ENCODE measurements around the gene UNC119B.
A peak's percentile ranks its signal among the peaks of the same experiment; 100 is the strongest.

UNC119B gene

GRCh38 chr12:120749256-120749655, 39.0 kb downstream of the UNC119B start:
- H3K27me3 ChIP-seq (ENCODE audit: control insufficient read depth in 1 of 2, insufficient read depth in 2 of 2, low read length in 2 of 2) = no peaks in the 10 kb centered on the region
- no peak overlapping the region for H3K27ac ChIP-seq (ENCODE audit: low read depth, low read length)
- no peaks in the 10 kb centered on the region for H3K4me1 ChIP-seq (ENCODE audit: insufficient read depth, low read length)
- H3K4me3 ChIP-seq (ENCODE audit: low read depth in 1 of 2, low read length in 2 of 2) = no peak overlapping the region
- H3K9ac ChIP-seq (ENCODE audit: low read length) = no peak overlapping the region
- H3K9me3 ChIP-seq (ENCODE audit: low read length) = no peaks in the 10 kb centered on the region
- no peaks in the 10 kb centered on the region for H3K36me3 ChIP-seq (ENCODE audit: insufficient read depth, low read length)

- Histone ChIP-seq H3K36me3 (ENCODE audit: insufficient read depth, low read length) (no peaks in the 10 kb centered on the region), H3K27ac (ENCODE audit: low read depth, low read length) (no peak overlapping the region), H3K4me1 (ENCODE audit: insufficient read depth, low read length) (no peaks in the 10 kb centered on the region), H3K4me3 (ENCODE audit: low read depth in 1 of 2, low read length in 2 of 2) (no peak overlapping the region), H3K9ac (ENCODE audit: low read length) (no peak overlapping the region), H3K9me3 (ENCODE audit: low read length) (no peaks in the 10 kb centered on the region), H3K27me3 (ENCODE audit: control insufficient read depth in 1 of 2, insufficient read depth in 2 of 2, low read length in 2 of 2) (no peaks in the 10 kb centered on the region)
Observed at GRCh38 chr12:120750806-120751205, 40.5 kb downstream of the UNC119B start.

GRCh38 chr12:120751389-120751788, 41.1 kb downstream of the UNC119B start:
- H3K27me3 ChIP-seq (ENCODE audit: control insufficient read depth in 1 of 2, insufficient read depth in 2 of 2, low read length in 2 of 2) = no peaks in the 10 kb centered on the region
- H3K9ac ChIP-seq (ENCODE audit: low read length) = no peak overlapping the region
- no peak overlapping the region for H3K4me3 ChIP-seq (ENCODE audit: low read depth in 1 of 2, low read length in 2 of 2)
- no peaks in the 10 kb centered on the region for H3K36me3 ChIP-seq (ENCODE audit: insufficient read depth, low read length)
- H3K4me1 ChIP-seq (ENCODE audit: insufficient read depth, low read length) = no peaks in the 10 kb centered on the region
- no peak overlapping the region for H3K27ac ChIP-seq (ENCODE audit: low read depth, low read length)
- H3K9me3 ChIP-seq (ENCODE audit: low read length) = no peaks in the 10 kb centered on the region

- Histone ChIP-seq H3K36me3 (ENCODE audit: insufficient read depth, low read length) (peaks cover 1% of the 10 kb centered on the region), H3K27me3 (ENCODE audit: control insufficient read depth in 1 of 2, insufficient read depth in 2 of 2, low read length in 2 of 2) (no peaks in the 10 kb centered on the region), H3K9ac (ENCODE audit: low read length) (no peak overlapping the region), H3K4me3 (ENCODE audit: low read depth in 1 of 2, low read length in 2 of 2) (no peak overlapping the region), H3K4me1 (ENCODE audit: insufficient read depth, low read length) (no peaks in the 10 kb centered on the region), H3K9me3 (ENCODE audit: low read length) (no peaks in the 10 kb centered on the region), H3K27ac (ENCODE audit: low read depth, low read length) (no peak overlapping the region)
Observed at GRCh38 chr12:120754792-120755191, 44.5 kb downstream of the UNC119B start.

GRCh38 chr12:120755269-120755668, 45.0 kb downstream of the UNC119B start:
- Histone ChIP-seq H3K4me3 (ENCODE audit: low read depth in 1 of 2, low read length in 2 of 2) (no peak overlapping the region), H3K9ac (ENCODE audit: low read length) (no peak overlapping the region), H3K4me1 (ENCODE audit: insufficient read depth, low read length) (no peaks in the 10 kb centered on the region), H3K36me3 (ENCODE audit: insufficient read depth, low read length) (peaks cover 6% of the 10 kb centered on the region), H3K9me3 (ENCODE audit: low read length) (no peaks in the 10 kb centered on the region), H3K27me3 (ENCODE audit: control insufficient read depth in 1 of 2, insufficient read depth in 2 of 2, low read length in 2 of 2) (no peaks in the 10 kb centered on the region), H3K27ac (ENCODE audit: low read depth, low read length) (no peak overlapping the region)

GRCh38 chr12:120757226-120757742, 47.0 kb downstream of the UNC119B start:
- H3K9me3 ChIP-seq (ENCODE audit: low read length) = no peaks in the 10 kb centered on the region
- peaks cover 17% of the 10 kb centered on the region for H3K4me1 ChIP-seq (ENCODE audit: insufficient read depth, low read length)
- no peak overlapping the region for H3K4me3 ChIP-seq (ENCODE audit: low read depth in 1 of 2, low read length in 2 of 2)
- no peak overlapping the region for H3K27ac ChIP-seq (ENCODE audit: low read depth, low read length)
- H3K36me3 ChIP-seq (ENCODE audit: insufficient read depth, low read length) = peaks cover 12% of the 10 kb centered on the region
- H3K9ac ChIP-seq (ENCODE audit: low read length) = no peak overlapping the region
- no peaks in the 10 kb centered on the region for H3K27me3 ChIP-seq (ENCODE audit: control insufficient read depth in 1 of 2, insufficient read depth in 2 of 2, low read length in 2 of 2)

GRCh38 chr12:120757949-120758348, 47.7 kb downstream of the UNC119B start:
- Histone ChIP-seq H3K9me3 (ENCODE audit: low read length) (no peaks in the 10 kb centered on the region), H3K27ac (ENCODE audit: low read depth, low read length) (no peak overlapping the region), H3K36me3 (ENCODE audit: insufficient read depth, low read length) (peaks cover 14% of the 10 kb centered on the region), H3K27me3 (ENCODE audit: control insufficient read depth in 1 of 2, insufficient read depth in 2 of 2, low read length in 2 of 2) (no peaks in the 10 kb centered on the region), H3K4me3 (ENCODE audit: low read depth in 1 of 2, low read length in 2 of 2) (no peak overlapping the region), H3K4me1 (ENCODE audit: insufficient read depth, low read length) (peaks cover 19% of the 10 kb centered on the region), H3K9ac (ENCODE audit: low read length) (no peak overlapping the region)

- Histone ChIP-seq H3K4me3 (ENCODE audit: low read depth in 1 of 2, low read length in 2 of 2) (no peak overlapping the region), H3K9me3 (ENCODE audit: low read length) (no peaks in the 10 kb centered on the region), H3K27me3 (ENCODE audit: control insufficient read depth in 1 of 2, insufficient read depth in 2 of 2, low read length in 2 of 2) (no peaks in the 10 kb centered on the region), H3K9ac (ENCODE audit: low read length) (no peak overlapping the region), H3K36me3 (ENCODE audit: insufficient read depth, low read length) (peaks cover 21% of the 10 kb centered on the region), H3K4me1 (ENCODE audit: insufficient read depth, low read length) (peaks cover 19% of the 10 kb centered on the region), H3K27ac (ENCODE audit: low read depth, low read length) (no peak overlapping the region)
Observed at GRCh38 chr12:120758798-120759590, 48.7 kb downstream of the UNC119B start.

GRCh38 chr12:120759591-120760348, 49.5 kb downstream of the UNC119B start:
- no peaks in the 10 kb centered on the region for H3K9me3 ChIP-seq (ENCODE audit: low read length)
- H3K27me3 ChIP-seq (ENCODE audit: control insufficient read depth in 1 of 2, insufficient read depth in 2 of 2, low read length in 2 of 2) = no peaks in the 10 kb centered on the region
- H3K27ac ChIP-seq (ENCODE audit: low read depth, low read length) = no peak overlapping the region
- H3K36me3 ChIP-seq (ENCODE audit: insufficient read depth, low read length) = peaks cover 28% of the 10 kb centered on the region
- H3K4me1 ChIP-seq (ENCODE audit: insufficient read depth, low read length) = peaks cover 19% of the 10 kb centered on the region
- H3K9ac ChIP-seq (ENCODE audit: low read length) = no peak overlapping the region
- H3K4me3 ChIP-seq (ENCODE audit: low read depth in 1 of 2, low read length in 2 of 2) = no peak overlapping the region

- Histone ChIP-seq H3K27me3 (ENCODE audit: control insufficient read depth in 1 of 2, insufficient read depth in 2 of 2, low read length in 2 of 2) (no peaks in the 10 kb centered on the region), H3K4me3 (ENCODE audit: low read depth in 1 of 2, low read length in 2 of 2) (no peak overlapping the region), H3K4me1 (ENCODE audit: insufficient read depth, low read length) (peaks cover 19% of the 10 kb centered on the region), H3K9ac (ENCODE audit: low read length) (no peak overlapping the region), H3K9me3 (ENCODE audit: low read length) (no peaks in the 10 kb centered on the region), H3K36me3 (ENCODE audit: insufficient read depth, low read length) (peaks cover 35% of the 10 kb centered on the region), H3K27ac (ENCODE audit: low read depth, low read length) (peak overlapping the region; percentile 10)
Observed at GRCh38 chr12:120760349-120761254, 50.3 kb downstream of the UNC119B start.

GRCh38 chr12:120761519-120761934, 51.3 kb downstream of the UNC119B start:
- Histone ChIP-seq H3K27me3 (ENCODE audit: control insufficient read depth in 1 of 2, insufficient read depth in 2 of 2, low read length in 2 of 2) (no peaks in the 10 kb centered on the region), H3K27ac (ENCODE audit: low read depth, low read length) (peak overlapping the region; percentile 40), H3K4me1 (ENCODE audit: insufficient read depth, low read length) (peaks cover 19% of the 10 kb centered on the region), H3K9ac (ENCODE audit: low read length) (peak overlapping the region; percentile 38), H3K36me3 (ENCODE audit: insufficient read depth, low read length) (peaks cover 44% of the 10 kb centered on the region), H3K9me3 (ENCODE audit: low read length) (no peaks in the 10 kb centered on the region), H3K4me3 (ENCODE audit: low read depth in 1 of 2, low read length in 2 of 2) (peak overlapping the region in 1 of 2 donors; percentile 37)
